Stimulated activated CD8-positive, alpha-beta memory T cell treated with anti-CD3 and anti-CD28 coated beads, Interleukin-2, amount 100 ng/mL, for 48 hours (primary cell): ENCODE measurements around the gene WARS2.

ENCODE experiments used
- DNase-seq, 2 donors: peaks; one replicate each; pipeline ENCODE4 v3.0.0-alpha.2; 2020; ENCODE audit warnings: low read depth in 2 of 2

The WARS2 gene

DNA sequence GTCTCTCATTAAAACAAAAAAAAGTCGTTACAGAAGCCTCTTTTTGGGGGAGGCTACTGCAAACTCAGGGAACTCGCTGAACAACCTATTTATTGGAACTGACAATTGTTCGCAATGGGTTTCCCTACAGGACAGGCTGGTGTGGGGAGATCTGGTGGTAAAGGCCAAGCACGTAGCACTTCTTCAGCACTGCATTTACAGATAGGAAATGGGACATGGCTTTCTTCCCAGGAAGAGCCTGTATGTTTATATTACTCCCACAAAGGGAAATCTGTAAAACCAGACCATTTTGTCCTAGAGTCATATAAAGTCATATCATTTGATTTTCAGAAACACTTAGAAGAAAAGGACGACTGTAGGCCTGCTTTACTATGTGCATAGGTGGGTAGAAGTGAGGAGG lies 113.5 kb downstream of the WARS2 start:
- no peak for DNase-seq

DNA sequence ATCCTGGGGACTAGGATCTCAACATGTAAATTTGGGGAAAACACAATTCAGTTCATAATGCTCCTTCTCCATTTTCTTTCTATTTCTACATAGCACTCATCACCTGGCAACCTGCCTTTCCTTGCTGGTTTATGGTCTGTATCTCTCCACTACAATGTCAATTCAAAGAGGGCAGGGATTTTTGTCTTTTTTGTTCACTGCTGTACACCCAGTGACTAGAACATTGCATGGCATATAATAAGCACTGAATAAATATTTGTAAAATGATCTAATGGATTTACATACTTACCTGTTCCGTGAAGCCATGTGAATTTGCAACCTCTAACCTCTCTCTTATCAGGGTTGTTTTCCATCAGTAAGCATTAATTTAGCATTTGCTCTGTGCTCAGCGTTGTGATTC lies 124.9 kb downstream of the WARS2 start:
- DNase-seq = no peak

DNA sequence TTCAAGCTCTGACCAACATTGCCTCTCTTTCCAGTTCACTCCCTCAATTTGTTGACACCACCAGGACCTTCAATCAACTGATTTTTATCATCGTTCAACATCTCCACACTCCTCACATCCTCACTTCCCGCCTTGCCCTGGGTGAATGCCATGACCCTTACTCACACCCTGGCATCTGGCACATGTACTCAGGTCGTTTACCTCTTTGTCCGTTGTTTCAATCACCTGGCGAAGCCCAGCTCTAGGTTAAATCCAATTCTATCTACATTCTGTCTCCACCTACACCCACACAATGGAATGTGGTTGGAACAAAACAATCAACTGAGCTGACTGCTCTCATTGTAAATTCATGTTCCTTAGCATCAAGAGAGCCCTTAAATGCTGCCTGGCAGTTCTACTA lies 128.1 kb downstream of the WARS2 start:
- DNase-seq = no peak

DNA sequence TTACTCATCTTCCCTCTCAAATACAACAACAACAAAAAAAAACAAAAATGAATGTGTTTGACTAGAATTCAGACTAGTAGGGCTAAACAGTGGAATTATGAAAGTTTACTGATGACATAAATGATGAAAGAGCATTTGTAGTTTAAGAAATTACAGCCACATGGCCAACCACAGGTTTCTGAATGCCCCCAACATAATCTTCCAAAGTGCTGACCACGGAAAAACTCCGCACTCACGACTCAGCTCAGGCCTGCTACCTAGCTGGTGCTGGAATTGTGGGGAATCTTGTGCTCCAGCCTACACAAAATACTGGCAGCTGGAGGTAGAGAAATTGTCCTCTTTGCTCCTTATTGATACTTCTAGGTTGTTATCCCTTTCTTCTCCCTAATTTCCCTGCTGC lies 128.7 kb downstream of the WARS2 start:
- no peak for DNase-seq

DNA sequence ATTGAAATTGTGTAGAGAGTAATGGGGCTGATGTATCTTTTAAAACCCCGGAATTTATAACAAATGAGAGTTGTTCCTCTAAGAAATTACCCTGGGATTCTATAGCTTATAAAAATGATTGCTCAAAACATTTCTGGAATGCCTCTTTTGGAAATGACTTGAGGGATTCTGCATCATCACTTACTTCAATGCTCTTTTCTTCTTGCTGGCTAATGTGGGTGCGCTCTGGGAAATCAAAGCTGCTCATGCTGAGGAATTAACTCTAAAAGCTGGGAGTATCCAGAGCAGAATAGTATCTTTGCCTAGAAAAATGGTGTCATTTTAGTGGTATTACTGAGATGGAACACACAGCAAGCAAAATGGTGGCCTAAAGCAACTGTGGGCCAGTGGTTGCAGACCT lies 129.3 kb downstream of the WARS2 start:
- DNase-seq = no peak

DNA sequence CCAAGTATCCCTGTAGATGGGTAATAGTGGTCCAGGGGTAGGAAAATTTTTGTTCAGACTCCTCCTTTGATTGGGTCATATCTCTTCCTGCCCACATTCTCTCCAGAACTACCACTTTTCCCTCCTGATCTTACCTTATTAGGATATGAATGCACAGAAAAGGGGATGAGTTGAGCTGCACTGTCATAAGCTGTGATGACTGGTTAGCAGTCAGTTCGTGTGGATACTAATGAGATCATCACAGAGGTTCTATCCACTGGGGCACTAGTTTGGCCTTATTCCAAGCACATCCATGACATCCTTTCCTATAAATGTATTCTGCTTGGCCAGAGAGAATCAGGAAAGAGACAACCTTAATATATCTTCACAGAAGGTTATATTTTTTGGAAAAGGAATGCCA lies 130.3 kb downstream of the WARS2 start:
- DNase-seq = no peak

DNA sequence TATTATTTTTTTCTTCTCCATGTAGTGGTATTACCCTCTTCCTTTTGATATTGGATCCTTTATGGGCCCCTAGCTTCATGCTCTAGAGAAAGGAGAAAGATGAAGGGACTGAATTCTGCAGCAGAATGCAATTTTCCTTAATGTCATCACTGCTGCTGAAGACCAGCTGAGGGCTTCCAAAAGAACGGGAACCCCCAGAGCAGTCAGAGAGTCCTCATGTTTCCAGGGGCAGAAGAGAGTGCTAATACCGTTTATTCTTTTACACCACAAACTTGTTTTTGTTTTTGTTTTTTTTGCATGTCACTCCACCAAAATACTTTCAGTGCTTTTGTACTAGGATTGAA lies 131.2 kb downstream of the WARS2 start:
- no peak for DNase-seq

DNA sequence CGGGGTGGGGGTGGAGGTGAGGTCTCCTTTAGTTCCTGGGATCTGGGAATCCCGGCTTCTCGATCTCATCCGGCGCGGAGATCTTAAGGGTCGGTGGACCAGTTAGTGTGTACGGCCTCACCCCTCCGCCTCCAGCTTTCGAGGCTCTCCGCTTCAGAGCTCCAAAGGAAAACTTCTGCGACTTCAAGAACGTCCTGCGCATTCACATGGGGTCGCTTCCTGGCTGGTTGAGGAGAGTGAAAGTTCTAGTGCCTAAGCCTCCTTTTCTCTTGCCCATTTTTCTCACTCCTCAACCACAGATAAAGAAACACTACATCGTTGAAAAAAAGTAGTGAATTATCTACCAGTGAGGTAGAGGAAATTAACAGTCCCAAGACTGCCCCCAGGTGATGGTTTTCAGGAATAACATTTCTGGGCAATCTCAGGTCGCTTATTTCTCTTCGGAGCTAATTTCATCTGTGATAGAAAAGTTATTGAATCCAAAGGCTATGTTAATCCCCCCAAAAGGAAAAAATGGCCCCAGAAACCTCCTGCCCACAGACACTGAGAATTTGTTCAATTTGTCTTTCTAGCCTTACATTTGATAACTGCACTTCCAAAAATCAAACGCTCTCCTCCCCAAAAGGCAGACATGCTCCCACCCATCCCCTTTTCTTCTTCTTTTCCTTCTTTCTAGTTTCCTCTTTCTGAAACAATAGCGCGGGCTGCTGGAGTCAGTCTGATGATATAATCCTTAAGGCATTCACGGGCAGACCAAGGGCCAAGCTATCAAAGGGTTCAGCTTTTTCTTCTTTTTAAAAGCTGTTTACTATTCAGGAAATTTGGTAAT lies 131.8 kb downstream of the WARS2 start:
- DNase-seq = no peak

DNA sequence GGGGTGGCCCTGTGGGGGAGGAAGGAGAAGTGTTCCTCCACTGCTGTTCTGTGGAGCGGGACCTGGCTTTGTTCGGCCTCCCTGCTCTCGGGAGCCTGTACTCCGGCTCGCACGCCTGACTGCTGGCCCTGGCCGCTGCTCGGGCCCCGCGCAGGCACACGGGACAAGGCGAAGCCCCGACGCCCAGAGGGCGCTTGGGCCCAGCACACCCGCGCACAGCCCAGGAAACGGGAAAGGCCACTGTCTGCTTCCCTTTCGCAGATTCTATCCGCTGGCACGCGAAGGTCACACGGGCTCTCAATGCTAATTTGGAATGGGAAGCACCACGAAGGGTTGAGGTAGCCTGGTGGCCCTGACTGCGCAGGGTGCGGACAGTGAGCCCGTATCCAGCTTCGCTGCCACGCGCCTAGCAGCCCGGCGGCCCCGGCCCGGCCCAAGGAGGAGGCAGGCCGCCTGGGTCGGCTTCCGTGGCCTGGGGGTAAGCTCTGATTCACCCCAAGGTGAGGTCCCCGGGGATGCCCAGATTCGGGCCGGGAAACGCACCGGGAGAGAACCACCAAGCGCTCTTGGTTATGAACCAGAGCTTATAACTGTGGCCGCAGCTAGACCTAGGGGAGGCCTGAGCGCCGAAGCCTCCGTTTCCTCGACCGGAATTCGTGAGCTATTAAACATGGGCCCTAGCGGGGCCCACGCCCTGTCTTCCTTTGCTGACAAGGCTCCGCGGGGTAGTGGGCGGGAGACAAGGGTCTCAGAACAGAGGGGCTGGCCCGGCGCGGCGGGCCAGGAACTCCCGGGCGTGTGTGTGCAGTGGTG lies 132.6 kb downstream of the WARS2 start:
- no peak for DNase-seq

DNA sequence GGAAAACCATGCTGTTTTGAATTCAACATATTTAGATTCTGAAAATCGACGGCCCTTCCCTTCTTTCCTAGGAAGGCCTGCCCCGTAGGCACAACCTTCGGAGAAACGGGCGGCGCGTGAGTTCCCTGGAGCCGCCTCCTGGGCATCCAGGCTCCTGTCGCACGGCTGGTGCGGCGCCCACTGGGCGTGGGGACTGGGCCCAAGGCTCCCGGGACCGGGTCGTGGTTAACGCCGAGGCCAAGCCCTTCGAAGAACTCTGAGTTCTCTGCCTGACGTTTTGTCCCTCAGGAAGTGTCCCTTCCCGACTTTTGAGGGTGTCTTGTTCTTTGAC lies 133.1 kb downstream of the WARS2 start:
- no peak for DNase-seq

DNA sequence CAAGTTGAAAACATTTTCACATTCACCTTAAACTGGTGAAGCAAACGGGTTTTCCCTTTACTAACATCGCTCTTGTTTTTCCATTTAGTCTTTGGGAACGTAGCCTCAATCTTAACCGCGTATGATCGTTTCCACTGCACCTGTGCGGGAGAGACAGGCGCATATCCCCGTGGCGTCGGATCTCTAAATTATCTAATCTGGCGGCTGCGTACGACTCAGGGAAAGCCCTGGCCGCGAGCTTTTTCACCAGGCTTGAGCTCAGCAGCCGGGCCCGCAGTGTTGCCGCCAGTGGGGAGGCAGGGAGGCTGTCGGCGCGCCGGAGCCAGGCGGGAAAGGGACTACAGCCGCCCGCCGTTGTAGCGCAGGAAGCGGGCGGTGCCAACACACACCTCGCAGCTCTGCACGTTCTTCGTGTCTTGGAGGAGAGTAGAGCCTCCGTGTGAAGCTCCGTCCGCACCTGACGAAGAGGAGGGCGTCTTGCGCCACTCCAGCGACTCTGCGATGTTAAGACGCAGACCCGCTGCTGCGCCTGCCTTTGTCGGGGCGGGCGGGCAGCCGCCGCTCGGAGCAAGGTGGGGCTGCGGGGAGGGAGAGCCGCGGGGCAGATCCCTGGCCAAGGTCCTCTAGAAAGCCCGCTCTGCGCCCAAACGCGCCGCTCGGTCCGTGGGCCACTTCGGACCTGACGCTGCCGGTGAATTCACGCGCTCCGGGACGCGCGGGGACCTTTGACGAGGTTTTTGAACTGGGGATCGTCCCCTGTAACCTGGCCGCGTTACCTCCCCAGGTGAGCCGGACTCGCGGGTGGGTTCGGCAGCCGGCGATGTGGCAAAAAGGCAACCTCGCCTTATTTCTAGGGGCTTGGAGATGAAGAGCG lies 133.8 kb downstream of the WARS2 start:
- no peak for DNase-seq

DNA sequence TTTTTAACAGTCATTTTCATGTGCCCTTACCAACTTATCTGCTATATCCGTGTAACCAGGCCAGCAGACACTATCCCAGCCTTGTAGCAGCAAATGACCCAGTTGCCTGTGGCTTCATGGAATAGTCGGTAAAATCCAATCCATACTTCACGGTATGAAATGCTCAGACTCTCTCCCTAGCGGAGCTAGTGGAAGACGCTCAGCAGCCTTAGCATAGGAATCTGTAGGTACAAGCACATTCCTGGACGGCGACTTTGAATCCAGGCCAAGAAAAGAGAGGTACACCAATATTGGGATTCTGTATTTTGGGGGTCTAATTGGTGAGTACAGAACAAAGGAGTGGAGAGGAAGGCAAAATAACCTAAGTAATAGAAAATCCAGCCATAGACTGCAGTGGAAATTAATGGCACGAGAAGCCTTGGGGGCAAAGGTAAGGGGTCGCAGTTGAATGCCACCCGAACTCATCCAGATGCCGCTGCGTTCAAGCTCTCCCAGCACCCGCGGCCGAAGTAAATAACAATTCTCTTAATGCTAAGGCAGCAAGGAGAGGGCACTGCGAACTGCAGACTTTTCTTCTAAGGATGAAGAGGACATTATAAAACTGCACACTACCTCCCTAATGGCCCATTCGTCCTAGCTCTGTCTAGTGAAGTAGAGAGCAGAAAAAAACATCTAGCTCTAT lies 134.6 kb downstream of the WARS2 start:
- DNase-seq = no peak

DNA sequence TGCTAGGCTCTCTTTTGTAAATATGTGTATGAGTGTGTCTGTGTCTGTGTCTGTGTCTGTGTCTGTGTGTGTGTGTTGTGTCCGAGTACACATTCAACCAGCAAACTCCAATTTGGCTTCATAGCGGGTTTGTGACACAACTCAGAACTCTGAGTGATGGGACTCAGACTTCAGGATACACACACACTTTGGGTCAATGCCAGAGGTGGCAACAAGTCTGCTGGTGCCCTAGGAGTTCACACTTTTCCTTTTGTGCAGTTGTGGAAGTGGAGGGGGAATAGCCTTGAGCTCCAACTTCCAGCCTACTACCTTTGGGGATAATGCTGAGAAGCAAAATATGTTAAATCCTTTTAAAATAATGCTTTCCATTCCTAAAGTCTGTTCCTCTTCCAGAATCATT lies 135.7 kb downstream of the WARS2 start:
- DNase-seq = no peak

DNA sequence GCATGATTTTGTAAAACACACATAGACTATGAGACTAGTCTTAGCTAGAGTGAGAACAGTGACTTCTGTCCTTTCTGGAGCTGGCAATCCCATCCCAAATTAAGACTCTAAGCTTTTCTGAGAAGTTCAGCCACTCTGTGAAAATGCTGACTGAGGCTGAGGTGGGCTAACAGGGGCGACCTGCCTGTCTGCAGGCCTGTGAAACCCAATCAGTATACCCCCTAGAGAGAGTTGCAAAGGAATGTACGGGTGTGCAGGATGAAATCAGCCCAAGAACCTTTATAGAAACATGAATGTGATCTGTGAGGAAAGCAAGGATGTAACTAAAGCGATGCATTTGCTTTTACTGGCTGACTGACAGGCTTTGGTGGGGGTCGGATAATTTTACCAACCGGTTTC lies 136.3 kb downstream of the WARS2 start:
- no peak for DNase-seq

DNA sequence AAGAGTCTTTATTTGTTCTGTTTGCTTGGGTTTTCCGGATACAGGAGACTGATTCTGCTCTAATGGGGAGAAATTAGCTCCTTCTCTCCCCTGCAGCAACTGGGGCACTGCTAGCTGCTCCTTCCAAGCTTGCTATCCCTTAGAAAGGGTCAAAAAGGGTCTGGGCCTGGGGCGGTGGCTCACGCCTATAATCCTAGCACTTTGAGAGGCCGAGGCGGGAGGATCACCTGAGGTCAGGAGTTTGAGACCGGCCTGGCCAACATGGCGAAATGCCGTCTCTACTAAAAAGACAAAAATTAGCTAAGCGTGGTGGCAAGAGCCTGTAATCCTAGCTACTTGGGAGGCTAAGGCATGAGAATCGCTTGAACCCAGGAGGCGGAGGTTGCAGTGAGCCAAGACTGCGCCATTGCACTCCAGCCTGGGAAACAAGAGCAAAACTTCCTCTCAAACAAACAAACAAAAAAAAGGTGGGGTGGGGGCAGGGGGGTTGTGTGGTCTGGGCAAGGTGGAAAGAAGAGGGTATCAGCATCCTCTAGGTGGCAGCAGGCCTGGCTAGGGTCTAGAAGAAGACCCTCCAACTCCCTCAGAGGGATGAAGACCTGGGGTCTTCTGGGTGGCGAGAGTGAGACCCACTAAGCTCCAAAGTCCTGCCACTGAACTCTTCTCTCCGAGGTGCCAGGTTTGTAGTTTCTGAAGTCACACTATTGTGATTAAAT lies 136.9 kb downstream of the WARS2 start:
- no peak for DNase-seq

DNA sequence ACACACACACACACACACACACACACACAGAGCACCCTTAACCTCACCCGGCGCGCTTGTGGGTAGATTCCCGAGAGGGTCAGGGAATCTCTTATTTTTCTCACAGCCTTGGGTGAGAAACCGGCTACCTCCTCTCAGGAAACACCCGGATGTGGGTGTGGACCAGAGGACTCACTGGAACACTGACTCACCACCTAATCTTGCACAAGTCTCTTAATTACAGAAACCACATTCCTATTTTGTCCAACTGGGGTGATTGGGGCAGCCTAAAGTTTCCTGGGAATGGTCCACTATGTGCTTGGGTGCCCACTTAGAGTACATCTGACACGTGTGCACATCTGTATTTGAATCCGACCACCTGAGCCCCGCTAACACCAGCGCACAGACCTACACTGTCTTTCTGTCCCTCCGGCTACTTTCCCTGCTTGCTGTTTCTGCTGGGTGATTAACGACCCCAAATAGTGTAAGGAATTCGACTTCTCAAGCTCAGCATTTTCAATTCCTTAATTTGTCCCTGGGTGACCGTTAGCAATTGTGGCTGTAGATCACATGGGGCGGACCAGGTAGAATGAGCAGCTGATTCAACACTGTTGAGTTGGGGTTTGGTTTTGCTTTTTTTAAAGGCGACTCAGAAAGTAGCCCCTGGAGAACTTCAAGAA lies 138.3 kb downstream of the WARS2 start:
- DNase-seq = no peak

DNA sequence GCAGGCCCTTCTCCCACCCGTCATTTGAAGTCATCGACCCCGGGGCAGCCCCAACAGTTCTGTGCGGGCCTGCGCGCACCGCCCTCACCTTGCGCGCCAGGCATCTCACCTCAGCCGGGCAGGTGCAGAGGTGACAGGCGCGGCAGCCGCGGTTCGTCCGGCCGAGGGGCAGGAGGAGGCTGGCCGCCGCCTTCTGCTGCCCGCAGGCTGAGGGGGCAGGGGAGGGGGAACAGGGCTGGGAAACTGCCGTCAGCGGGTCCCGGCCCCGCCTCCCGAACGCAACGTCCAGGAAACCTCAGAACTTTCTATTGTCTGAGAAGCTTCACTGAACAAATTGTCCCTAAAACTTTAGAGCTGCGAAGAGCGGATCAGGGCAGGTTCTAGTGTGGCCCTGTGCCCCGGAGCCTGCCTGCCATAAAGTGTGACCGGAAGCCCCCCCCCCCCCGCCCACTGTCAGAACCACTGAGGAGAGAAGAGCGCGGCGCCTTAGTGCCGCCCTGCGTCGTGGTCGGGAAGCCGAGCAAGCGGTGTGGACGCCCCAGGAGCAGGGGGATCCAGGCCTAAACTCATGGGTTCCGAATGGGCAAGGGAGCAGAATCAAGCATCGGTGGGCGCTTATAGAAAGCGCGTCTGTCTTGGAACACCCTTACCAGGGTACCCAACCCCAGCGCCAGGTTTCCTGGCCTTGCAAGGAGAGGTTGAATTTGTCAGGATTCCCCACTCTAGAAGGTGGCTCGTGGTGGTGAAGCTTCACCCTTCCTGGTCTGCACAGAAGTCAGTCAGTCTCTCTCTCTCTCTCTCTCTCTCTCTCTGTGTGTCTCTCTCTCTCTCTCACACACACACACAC lies 139.0 kb downstream of the WARS2 start:
- DNase-seq = no peak

DNA sequence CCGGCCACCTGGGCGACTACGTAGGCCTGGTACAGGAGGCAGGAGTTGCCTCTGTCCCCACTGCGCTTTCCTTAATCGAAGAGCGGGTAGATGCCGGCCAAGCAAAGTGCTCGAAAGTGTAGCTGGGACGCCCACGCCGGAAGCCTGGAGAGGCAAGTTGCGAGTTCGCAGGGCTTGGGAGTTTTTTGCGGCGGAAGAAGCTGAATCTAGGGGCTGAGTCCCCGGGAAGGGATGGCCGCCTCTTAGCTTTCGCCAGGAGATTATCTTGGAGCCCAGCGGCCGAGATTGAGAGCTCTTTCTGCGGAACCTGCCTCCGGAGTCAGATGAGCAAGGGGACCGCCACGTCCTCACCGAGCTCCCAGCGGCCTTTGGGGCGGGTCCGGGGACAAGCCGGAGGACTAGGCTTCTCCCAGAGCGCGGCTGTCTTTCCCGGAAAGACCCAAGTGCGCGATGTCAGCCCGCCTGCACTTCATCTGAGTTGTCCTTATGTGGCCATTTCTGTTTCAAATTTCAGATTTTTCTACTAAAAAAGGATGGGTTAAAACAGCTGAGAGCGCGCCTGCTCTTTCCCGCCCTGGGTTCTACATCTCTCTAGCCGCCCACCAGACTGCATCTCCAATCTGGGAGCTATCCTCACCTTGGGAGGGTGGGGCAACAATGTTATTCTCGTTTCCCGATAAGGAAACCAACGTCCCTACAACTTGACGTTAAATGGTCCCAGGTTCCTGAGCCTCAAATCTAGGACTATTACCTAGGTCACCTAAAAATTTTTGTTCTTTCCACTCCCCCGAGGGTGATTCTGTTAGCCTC lies 139.9 kb downstream of the WARS2 start:
- DNase-seq = no peak
